GM18526 (cell line): ENCODE measurements around the gene DCTD.

ENCODE experiments used
- POLR2A ChIP-seq: IDR thresholded peaks from 3 replicates; pipeline ENCODE4 v1.6.1; 2011; ENCODE audit not compliant: insufficient read length; ENCODE audit errors: extremely low read depth

The DCTD gene

GRCh38 chr4:182847576-182848450 is 69.4 kb downstream of the DCTD start:
- TF ChIP-seq POLR2A: no peak

DNA sequence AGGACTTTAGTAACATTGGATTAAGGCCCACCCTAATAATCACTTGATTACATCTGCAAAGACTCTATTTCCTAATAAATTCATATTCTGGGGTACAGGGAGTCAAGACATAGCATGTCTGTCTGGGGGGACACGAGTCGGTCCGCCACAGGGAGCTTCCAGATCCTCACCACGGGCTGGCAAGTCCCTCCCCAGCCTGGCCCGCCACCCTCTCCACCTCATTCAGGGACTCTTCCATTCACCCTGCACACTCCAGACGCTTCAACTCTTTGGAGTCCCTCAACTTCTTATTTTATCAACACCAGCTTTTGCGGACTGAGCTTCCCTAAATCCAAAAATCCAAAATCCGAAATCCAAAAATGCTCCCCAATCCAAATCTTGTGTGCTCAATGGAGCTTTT is 71.2 kb downstream of the DCTD start:
- TF ChIP-seq POLR2A: no peak

- no peak for TF ChIP-seq POLR2A
Measured at GRCh38 chr4:182845618-182846017, 71.6 kb downstream of the DCTD start.

GRCh38 chr4:182843808-182844325 is 73.3 kb downstream of the DCTD start:
- TF ChIP-seq POLR2A: no peak

GRCh38 chr4:182842759-182843390 is 74.3 kb downstream of the DCTD start:
- no peak for TF ChIP-seq POLR2A

GRCh38 chr4:182842104-182842600 is 75.0 kb downstream of the DCTD start:
- TF ChIP-seq POLR2A: no peak

DNA sequence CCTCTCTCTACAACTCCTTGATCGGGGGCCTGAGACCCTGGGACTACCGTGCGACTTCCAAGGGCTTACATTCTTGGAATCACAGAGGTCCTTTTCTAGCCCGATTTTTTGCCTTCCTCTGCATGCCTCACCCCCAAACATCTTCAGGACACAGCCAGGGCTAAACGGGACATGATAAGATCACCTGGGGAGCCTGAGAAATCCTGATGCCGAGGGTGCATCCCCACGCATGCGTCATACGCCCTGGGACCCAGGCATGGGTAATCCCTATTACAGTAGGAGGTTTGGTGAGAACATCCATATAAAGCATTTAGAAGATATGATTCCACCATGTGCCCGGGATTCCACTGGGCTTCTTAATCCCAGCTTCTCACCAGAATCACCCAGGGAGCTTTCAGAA is 77.1 kb downstream of the DCTD start:
- no peak for TF ChIP-seq POLR2A
